PC-9 (cell line): ENCODE measurements around the gene FEM1B. TPM values are rescaled to one million over a fixed set of nuclear protein-coding genes. Genes with fewer than 3 reads are reported as not detected.

Experiments
- BruUV-seq: library from RNA; stranded (reverse); fragments of 400-500 nt; replicated peaks from 2 replicates; lab custom pipeline; 2021; lab: Mats Ljungman, UMichigan
- CTCF ChIA-PET: fragments of 300-600 bp; sonication (Branson Sonifier 250); formaldehyde crosslinking; loops from one replicate; lab custom pipeline; 2022; ENCODE audit warnings: antibody characterized with exemption; lab: Charles Lee
- POLR2A ChIA-PET: fragments of 300-600 bp; sonication (Branson Sonifier 250); formaldehyde crosslinking; loops from one replicate; lab custom pipeline; 2022; ENCODE audit warnings: antibody characterized with exemption; ENCODE audit not compliant: unreplicated experiment; lab: Charles Lee
- DNase-seq, 2 experiments: peaks; one replicate each; pipeline versions ENCODE4 v3.0.0 to v3.0.0-alpha.2; 2015 to 2022; ENCODE audit warnings: mixed read lengths in 1 of 2
- H2AFZ ChIP-seq: fragments of 200-600 bp; sonication (generic); 2 replicates; pipeline ENCODE4 v1.8.1; 2017; ENCODE audit warnings: antibody characterized with exemption
- H3F3A ChIP-seq: fragments of 200-600 bp; sonication (generic); 2 replicates; pipeline ENCODE4 v1.8.1; 2017; ENCODE audit warnings: antibody characterized with exemption, mild to moderate bottlenecking, low read depth; ENCODE audit not compliant: insufficient read depth
- H3K27ac ChIP-seq: fragments of 200-600 bp; sonication (generic); 2 replicates; pipeline ENCODE4 v1.6.1; 2016; ENCODE audit warnings: mixed run types
- H3K27me3 ChIP-seq: fragments of 200-600 bp; sonication (generic); 2 replicates; pipeline ENCODE4 v1.6.1; 2016; ENCODE audit warnings: low read depth, mixed run types; ENCODE audit not compliant: insufficient read depth
- H3K36me3 ChIP-seq: fragments of 200-600 bp; sonication (generic); 2 replicates; pipeline ENCODE4 v1.6.1; 2016; ENCODE audit warnings: low read depth, mixed run types
- H3K4me1 ChIP-seq: fragments of 200-600 bp; sonication (generic); replicated peaks from 2 replicates; pipeline ENCODE4 v1.6.1; 2016; ENCODE audit warnings: mixed run types; ENCODE audit not compliant: insufficient read depth
- H3K4me2 ChIP-seq: fragments of 200-600 bp; sonication (generic); 2 replicates; pipeline ENCODE4 v1.6.1; 2017; ENCODE audit warnings: mixed run types
- H3K4me3 ChIP-seq: fragments of 200-600 bp; sonication (generic); 2 replicates; pipeline ENCODE4 v1.6.1; 2016; ENCODE audit warnings: mixed run types
- H3K79me2 ChIP-seq: fragments of 200-600 bp; sonication (generic); 2 replicates; pipeline ENCODE4 v1.6.1; 2017; ENCODE audit warnings: low read depth, mixed run types
- H3K9me2 ChIP-seq: fragments of 200-600 bp; sonication (generic); 2 replicates; pipeline ENCODE4 v1.8.1; 2017; ENCODE audit warnings: mild to moderate bottlenecking; ENCODE audit not compliant: insufficient read depth
- H3K9me3 ChIP-seq: fragments of 200-600 bp; sonication (generic); 2 replicates; pipeline ENCODE4 v1.8.1; 2016; ENCODE audit warnings: low read depth; ENCODE audit not compliant: insufficient read depth
- H4K20me1 ChIP-seq: fragments of 200-600 bp; sonication (generic); 2 replicates; pipeline ENCODE4 v1.8.1; 2017; ENCODE audit not compliant: insufficient read depth
- EZH2 ChIP-seq: fragments of 200-600 bp; sonication (generic); IDR thresholded peaks from 2 replicates; pipeline ENCODE4 v1.8.0; 2017; ENCODE audit warnings: antibody characterized with exemption, low read depth
- intact Hi-C: fragments of 100-400 bp; cut with micrococcal nuclease; formaldehyde crosslinking; loops from one replicate; pipeline ENCODE4 v1.10.0; 2022; ENCODE audit not compliant: unreplicated experiment
- total RNA-seq: library from RNA; stranded (reverse); gene quantifications from 2 replicates; pipeline ENCODE4 v1.2.3, GENCODE V29; 2021
- TF ChIP-seq, protein P1 (sequence below): fragments of 200-600 bp; sonication (generic); conservative IDR thresholded peaks from 2 replicates; pipeline ENCODE4 v1.6.1; 2017; ENCODE audit warnings: mixed run types, antibody characterized with exemption, mild to moderate bottlenecking, moderate library complexity

FEM1B gene
- total RNA-seq, 1 experiment from 2014 or later: 31.6 TPM

GRCh38 chr15:68295014-68295805 is 17.7 kb downstream of the FEM1B start:
- no peaks in the 10 kb centered on the region for H3K27me3 ChIP-seq
- no peaks in the 10 kb centered on the region for H3K9me2 ChIP-seq
- CTCF ChIA-PET: interaction anchor here (0.6 kb wide), 1 partner anchor 42 kb away, joined by 4 read pairs; no protein-coding TSS in a partner anchor
- H2AFZ ChIP-seq: no peak overlapping the region
- peaks cover 20% of the 10 kb centered on the region for H3K79me2 ChIP-seq
- no peak for TF ChIP-seq EZH2
- TF ChIP-seq, protein P1, sequence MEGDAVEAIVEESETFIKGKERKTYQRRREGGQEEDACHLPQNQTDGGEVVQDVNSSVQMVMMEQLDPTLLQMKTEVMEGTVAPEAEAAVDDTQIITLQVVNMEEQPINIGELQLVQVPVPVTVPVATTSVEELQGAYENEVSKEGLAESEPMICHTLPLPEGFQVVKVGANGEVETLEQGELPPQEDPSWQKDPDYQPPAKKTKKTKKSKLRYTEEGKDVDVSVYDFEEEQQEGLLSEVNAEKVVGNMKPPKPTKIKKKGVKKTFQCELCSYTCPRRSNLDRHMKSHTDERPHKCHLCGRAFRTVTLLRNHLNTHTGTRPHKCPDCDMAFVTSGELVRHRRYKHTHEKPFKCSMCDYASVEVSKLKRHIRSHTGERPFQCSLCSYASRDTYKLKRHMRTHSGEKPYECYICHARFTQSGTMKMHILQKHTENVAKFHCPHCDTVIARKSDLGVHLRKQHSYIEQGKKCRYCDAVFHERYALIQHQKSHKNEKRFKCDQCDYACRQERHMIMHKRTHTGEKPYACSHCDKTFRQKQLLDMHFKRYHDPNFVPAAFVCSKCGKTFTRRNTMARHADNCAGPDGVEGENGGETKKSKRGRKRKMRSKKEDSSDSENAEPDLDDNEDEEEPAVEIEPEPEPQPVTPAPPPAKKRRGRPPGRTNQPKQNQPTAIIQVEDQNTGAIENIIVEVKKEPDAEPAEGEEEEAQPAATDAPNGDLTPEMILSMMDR: no peak
- no peaks in the 10 kb centered on the region for H3K4me1 ChIP-seq
- peaks cover 11% of the 10 kb centered on the region; the same call in 1 of the 2 replicates for H4K20me1 ChIP-seq
- BruUV-seq: no TSS peak
- no peak overlapping the region for H3K27ac ChIP-seq
- POLR2A ChIA-PET: no interaction called here
- no peaks in the 10 kb centered on the region for H3F3A ChIP-seq
- DNase-seq: no peak
- intact Hi-C loops: no loop called here
- no peak overlapping the region for H3K4me3 ChIP-seq
- no peaks in the 10 kb centered on the region for H3K9me3 ChIP-seq
- H3K4me2 ChIP-seq: no peak overlapping the region
- 0 out of 2 replicates have a peak, but pooled peaks cover 5% of the 10 kb centered on the region for H3K36me3 ChIP-seq

DNA sequence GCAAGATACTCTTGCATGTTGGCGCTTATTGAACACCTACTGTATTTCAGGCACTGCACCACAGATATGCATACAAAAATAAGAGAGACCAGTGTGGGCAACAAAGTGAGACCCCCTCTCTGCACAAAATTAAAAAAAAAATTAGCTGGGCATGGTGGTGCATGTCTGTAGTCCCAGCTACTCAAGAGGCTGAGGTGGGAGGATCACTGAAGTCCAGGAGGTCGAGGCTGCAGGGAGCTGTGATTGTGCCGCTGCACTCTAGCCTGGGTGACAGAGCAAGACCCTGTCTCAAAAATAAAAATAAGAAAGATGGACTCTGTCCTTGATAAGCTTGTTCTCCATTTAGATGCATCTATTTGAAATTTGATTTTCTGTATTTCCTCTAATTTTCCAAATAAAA is 20.8 kb downstream of the FEM1B start:
- H2AFZ ChIP-seq: no peak overlapping the region

GRCh38 chr15:68298882-68299381 is 21.4 kb downstream of the FEM1B start:
- Histone ChIP-seq H3K4me2 (no peak overlapping the region), H3K27ac (no peak overlapping the region), H3K9me2 (no peaks in the 10 kb centered on the region), H3K4me1 (no peaks in the 10 kb centered on the region), H3K79me2 (no peaks in the 10 kb centered on the region), H3K4me3 (no peak overlapping the region), H2AFZ (no peak overlapping the region), H3K36me3 (no peaks in the 10 kb centered on the region), H4K20me1 (peaks cover under 1% of the 10 kb centered on the region; the same call in 1 of the 2 replicates), H3F3A (no peaks in the 10 kb centered on the region), H3K9me3 (no peaks in the 10 kb centered on the region), H3K27me3 (no peaks in the 10 kb centered on the region)
- TF ChIP-seq, protein P1: no peak
- intact Hi-C loops: no loop called here
- ChIA-PET CTCF (no interaction called here), POLR2A (no interaction called here)
- DNase-seq: no peak
- BruUV-seq: no TSS peak

More for the DNA sequence above, 20.8 kb downstream of the FEM1B start:
- ChIA-PET CTCF (no interaction called here), POLR2A (no interaction called here)
- no TSS peak for BruUV-seq
- Histone ChIP-seq H4K20me1 (peaks cover 2% of the 10 kb centered on the region; the same call in 1 of the 2 replicates), H3K27ac (no peak overlapping the region), H3K4me3 (no peak overlapping the region), H3K4me2 (no peak overlapping the region), H3K9me3 (no peaks in the 10 kb centered on the region), H3K36me3 (no peaks in the 10 kb centered on the region), H3K9me2 (no peaks in the 10 kb centered on the region), H3K4me1 (no peaks in the 10 kb centered on the region), H3F3A (no peaks in the 10 kb centered on the region), H3K79me2 (no peaks in the 10 kb centered on the region), H3K27me3 (no peaks in the 10 kb centered on the region)
- no peak for DNase-seq
- no peak for TF ChIP-seq EZH2
- TF ChIP-seq, protein P1: no peak
- intact Hi-C loops: no loop called here
